HepG2 (cell line): Measurements from ENCODE around the gene MTOR. TPM values are rescaled to one million over a fixed set of nuclear protein-coding genes. Genes with fewer than 3 reads are reported as not detected.
"Not testable (repeated sequence)": the region's sequence is repeated elsewhere in the genome, so short reads cannot be mapped to it uniquely, and the experiment has no call there.

ENCODE experiments used
- ATAC-seq: fragments of 200-7000 bp; cut with Tn5 transposase; 3 replicates; pipeline ENCODE4 v1.9.1; 2020; ENCODE audit warnings: mild to moderate bottlenecking, moderate library complexity
- BruUV-seq: library from RNA; stranded (reverse); fragments of 400-500 nt; replicated peaks from 2 replicates; lab custom pipeline; 2021; lab: Mats Ljungman, UMichigan
- CTCF ChIA-PET: fragments of 300-600 bp; formaldehyde crosslinking; extraction: SDS; loops from one replicate; lab custom pipeline; 2021; ENCODE audit warnings: low total read pairs, inconsistent platforms, low intra/inter-chr PET ratio; lab: Yijun Ruan, JAX
- POLR2A ChIA-PET: fragments of 350-600 bp; sonication (Branson Sonifier 250); formaldehyde crosslinking; loops from one replicate; lab custom pipeline; 2020; ENCODE audit warnings: antibody characterized with exemption, inconsistent platforms; lab: Yijun Ruan, JAX
- DNase-seq: peaks from one replicate; pipeline ENCODE4 v3.0.0-alpha.2; 2015; ENCODE audit warnings: low spot score
- FAIRE-seq: peaks from 3 replicates; lab custom pipeline; 2011; peaks lifted over from hg19 to GRCh38; lab: Jason Lieb, UNC
- H2AFZ ChIP-seq: one replicate; pipeline ENCODE4 v1.6.1; 2011; ENCODE audit warnings: low read length, inconsistent platforms
- H3K27ac ChIP-seq: fragments of 300-600 bp; 3 replicates; pipeline ENCODE4 v1.8.0; 2011; ENCODE audit warnings: mixed run types, mild to moderate bottlenecking, mixed read lengths, low read length, inconsistent platforms; ENCODE audit not compliant: insufficient read depth; ENCODE audit errors: extremely low read length
- H3K27me3 ChIP-seq, 2 experiments: fragments of 200-600 bp in 1 of 2; 2 replicates in 1 of 2; 3 replicates in 1 of 2; pipeline versions ENCODE4 v1.6.0 to v1.8.0; 2011; ENCODE audit warnings: low read length in 2 of 2, mild to moderate bottlenecking in 2 of 2, moderate library complexity in 2 of 2, inconsistent platforms in 1 of 2; ENCODE audit not compliant: insufficient read depth in 2 of 2, control insufficient read depth in 1 of 2
- H3K36me3 ChIP-seq, 2 experiments: fragments of 200-600 bp in 1 of 2; replicated peaks in 1 of 2; 2 replicates in 1 of 2; 3 replicates in 1 of 2; pipeline versions ENCODE4 v1.5.1 to v1.8.0; 2011; ENCODE audit warnings: low read length in 2 of 2, inconsistent platforms in 1 of 2; ENCODE audit not compliant: insufficient read depth in 2 of 2, control insufficient read depth in 1 of 2
- H3K4me1 ChIP-seq: 2 replicates; pipeline ENCODE4 v1.5.1; 2012; ENCODE audit warnings: low read length, inconsistent platforms; ENCODE audit not compliant: insufficient read depth
- H3K4me2 ChIP-seq: 2 replicates; pipeline ENCODE4 v1.6.0; 2011; ENCODE audit warnings: low read depth, low read length, inconsistent platforms
- H3K4me3 ChIP-seq, 3 experiments: fragments of 200-600 bp in 1 of 3; sonication (generic), shearing (Covaris generic) in 1 of 3; replicated peaks in 1 of 3; 2 replicates each; pipeline ENCODE4 v1.5.1; 2011 to 2016; ENCODE audit warnings: low read length in 3 of 3, inconsistent platforms in 2 of 3, low read depth in 2 of 3, mild to moderate bottlenecking in 2 of 3, control low read depth in 1 of 3, mixed read lengths in 1 of 3; ENCODE audit not compliant: insufficient read depth in 1 of 3
- H3K79me2 ChIP-seq: one replicate; pipeline ENCODE4 v1.6.1; 2011; ENCODE audit warnings: low read length, inconsistent platforms; ENCODE audit not compliant: insufficient read depth
- H3K9ac ChIP-seq: 2 replicates; pipeline ENCODE4 v1.6.0; 2011; ENCODE audit warnings: mild to moderate bottlenecking, low read depth, low read length, inconsistent platforms; ENCODE audit not compliant: insufficient read depth
- H3K9me3 ChIP-seq: 2 replicates; pipeline ENCODE4 v1.5.1; 2012; ENCODE audit warnings: mild to moderate bottlenecking, low read length
- H4K20me1 ChIP-seq: 2 replicates; pipeline ENCODE4 v1.6.0; 2011; ENCODE audit warnings: inconsistent platforms, mild to moderate bottlenecking, low read length, moderate library complexity; ENCODE audit not compliant: insufficient read depth
- FOXA3 ChIP-seq: IDR thresholded peaks from 2 replicates; pipeline ENCODE4 v1.6.1; 2016; ENCODE audit warnings: missing genetic modification reagents, missing compliant biosample characterization
- MAFF ChIP-seq: IDR thresholded peaks from 2 replicates; pipeline ENCODE4 v1.6.1; 2011; ENCODE audit warnings: low read depth, low read length, improper control_type of control experiment
- PAF1 ChIP-seq: IDR thresholded peaks from 2 replicates; pipeline ENCODE4 v1.6.1; 2016; ENCODE audit warnings: missing genetic modification reagents, missing compliant biosample characterization
- SRY ChIP-seq: sonication (generic); formaldehyde crosslinking; IDR thresholded peaks from 2 replicates; pipeline ENCODE4 v1.8.0; 2022; ENCODE audit warnings: mild to moderate bottlenecking, missing genetic modification reagents
- SUZ12 ChIP-seq: fragments of 150-350 bp; IDR thresholded peaks from 2 replicates; pipeline ENCODE4 v1.6.1; 2014; ENCODE audit warnings: low read depth, low read length
- ZNF564 ChIP-seq: sonication (generic); formaldehyde crosslinking; IDR thresholded peaks from 2 replicates; pipeline ENCODE4 v1.8.1; 2023; ENCODE audit warnings: mild to moderate bottlenecking, missing genetic modification reagents
- ZNF841 ChIP-seq: sonication (generic); formaldehyde crosslinking; IDR thresholded peaks from 2 replicates; pipeline ENCODE4 v1.8.1; 2023; ENCODE audit warnings: missing genetic modification reagents, borderline replicate concordance
- WGBS: methylation state at CpG from one replicate; pipeline ENCODE4 v1.1.6; 2017; ENCODE audit warnings: low lambda C conversion rate; 5-methylcytosine and 5-hydroxymethylcytosine counted together
- in situ Hi-C: cut with HindIII; loops from 2 replicates; pipeline ENCODE4 v1.10.0; 2017; ENCODE audit warnings: low pct_unique_long_range_greater_than_20kb; ENCODE audit not compliant: extremely low pct_ligation_motif_present
- intact Hi-C: fragments of 100-400 bp; cut with micrococcal nuclease; formaldehyde crosslinking; loops from one replicate; pipeline ENCODE4 v1.10.0; 2022; ENCODE audit not compliant: unreplicated experiment
- polyA plus RNA-seq, 8 experiments: library from polyadenylated mRNA; depleted of rRNA in 3 of 8; stranded (reverse) in 7 of 8; unstranded in 1 of 8; fragments of >200 nt; fragmentation: Illumina TruSeq in 4 of 8; extraction: Trizol in 4 of 8; gene quantifications; 2 replicates each; pipeline versions ENCODE4 v1.2.1 to v1.2.3, GENCODE V29; 2011 to 2016; ENCODE audit warnings: low read depth in 4 of 8, missing spikeins in 1 of 8, mixed read lengths in 1 of 8; ENCODE audit not compliant: insufficient read depth in 1 of 8
- total RNA-seq, 5 experiments: library from RNA; depleted of rRNA; stranded (reverse); fragments of >200 nt; fragmentation: Illumina TruSeq; extraction: Trizol; gene quantifications; 2 replicates each; pipeline ENCODE4 v1.2.3, GENCODE V29; 2016; ENCODE audit warnings: low read depth in 1 of 5
- TF ChIP-seq, protein P1 (sequence below): IDR thresholded peaks from 2 replicates; pipeline ENCODE4 v1.4.0; 2020; ENCODE audit warnings: mild to moderate bottlenecking, missing genetic modification reagents
- TF ChIP-seq, protein P2 (sequence below): sonication (generic); formaldehyde crosslinking; IDR thresholded peaks from 2 replicates; pipeline ENCODE4 v1.5.1; 2020; ENCODE audit warnings: missing genetic modification reagents, mild to moderate bottlenecking, borderline replicate concordance
- TF ChIP-seq, protein P3 (sequence below): sonication (generic); formaldehyde crosslinking; IDR thresholded peaks from 2 replicates; pipeline ENCODE4 v1.4.0; 2020; ENCODE audit warnings: missing genetic modification reagents

MTOR gene
- total and polyA plus RNA-seq, 2 of the 13 experiments (the other 11 are each of a cell fraction or from before 2014, with no cell fraction given): 24.6 to 34.6 TPM

DNA sequence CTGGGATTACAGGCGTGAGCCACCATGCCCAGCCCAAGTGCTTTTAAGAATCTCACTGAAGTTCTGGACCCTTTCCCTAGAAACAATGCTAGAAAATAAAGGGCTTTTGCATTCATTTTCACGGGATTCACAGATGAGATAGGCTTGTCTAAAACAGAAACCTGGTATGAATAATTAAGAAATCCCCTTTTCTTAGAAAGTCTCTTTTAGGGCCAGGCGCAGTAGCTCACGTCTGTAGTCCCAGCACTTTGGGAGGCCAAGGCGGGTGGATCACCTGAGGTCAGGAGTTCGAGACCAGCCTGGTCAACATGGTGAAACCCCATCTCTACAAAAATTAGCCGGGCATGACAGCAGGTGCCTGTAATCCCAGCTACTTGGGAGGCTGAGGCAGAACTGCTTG is 189.0 kb downstream of the MTOR start:
- H3K9ac ChIP-seq, ATAC-seq, H3K79me2 ChIP-seq, H3K9me3 ChIP-seq, H3K4me2 ChIP-seq, H3K4me1 ChIP-seq, FAIRE-seq, H3K27me3 ChIP-seq, H3K4me3 ChIP-seq, DNase-seq, H2AFZ ChIP-seq, intact Hi-C loops, in situ Hi-C loops, H3K27ac ChIP-seq, CTCF ChIA-PET, H4K20me1 ChIP-seq, POLR2A ChIA-PET, BruUV-seq: not testable (repeated sequence)
- WGBS: 97% methylated on average over 7 of the region's 7 CpGs
- peaks cover 47 to 90% of the 10 kb centered on the region in 2 experiments for H3K36me3 ChIP-seq

DNA sequence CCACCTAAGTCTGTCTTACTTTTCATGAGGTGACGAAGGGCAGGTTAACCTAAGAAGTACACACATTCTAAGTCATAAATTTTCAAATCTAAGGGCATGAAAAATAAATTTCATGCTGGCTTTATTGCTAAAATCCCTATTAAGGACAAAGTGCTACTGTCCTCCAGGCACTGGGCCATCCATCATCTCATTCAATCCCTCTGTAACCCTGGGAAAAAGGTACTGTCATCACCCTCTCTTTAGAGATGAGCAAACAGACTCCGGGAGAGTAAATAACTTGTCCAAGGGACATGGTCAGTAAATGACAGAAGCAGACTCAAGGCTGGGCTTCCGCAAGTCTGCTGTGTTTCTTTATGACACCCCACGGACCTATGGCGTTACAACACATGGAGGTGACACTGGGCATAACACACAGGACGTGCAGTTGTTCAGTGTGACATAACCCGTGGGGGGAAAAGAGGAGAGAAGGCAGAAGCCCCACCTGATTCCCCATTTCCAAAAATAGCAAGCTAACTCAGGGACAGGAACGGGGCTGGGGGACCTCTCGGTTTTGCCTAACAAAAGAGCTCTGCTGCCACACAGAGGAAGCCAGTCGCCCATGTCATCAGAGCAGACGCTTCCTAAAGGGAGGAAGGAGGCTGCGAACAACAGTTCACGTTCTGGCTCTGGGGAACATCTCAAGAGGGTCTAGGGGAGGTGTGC is 190.0 kb downstream of the MTOR start:
- 99% methylated on average over 13 of the region's 13 CpGs for WGBS
- H2AFZ ChIP-seq: no peak overlapping the region
- no peak overlapping the region for H3K27ac ChIP-seq
- intact Hi-C loops: no loop called here
- H3K4me3 ChIP-seq: no peak overlapping the region
- ChIA-PET POLR2A (no interaction called here), CTCF (no interaction called here)
- no peaks in the 10 kb centered on the region for H3K27me3 ChIP-seq
- peaks cover 49 to 93% of the 10 kb centered on the region in 2 experiments for H3K36me3 ChIP-seq
- in situ Hi-C loops: no loop called here
- no TSS peak for BruUV-seq
- H3K4me2 ChIP-seq: no peak overlapping the region
- H3K79me2 ChIP-seq: no peaks in the 10 kb centered on the region
- ATAC-seq (no peak), DNase-seq (no peak), FAIRE-seq (no peak)
- no peaks in the 10 kb centered on the region for H3K9me3 ChIP-seq
- H3K4me1 ChIP-seq: no peaks in the 10 kb centered on the region
- no peaks in the 10 kb centered on the region for H4K20me1 ChIP-seq
- no peak overlapping the region for H3K9ac ChIP-seq
- TF ChIP-seq, protein P1, sequence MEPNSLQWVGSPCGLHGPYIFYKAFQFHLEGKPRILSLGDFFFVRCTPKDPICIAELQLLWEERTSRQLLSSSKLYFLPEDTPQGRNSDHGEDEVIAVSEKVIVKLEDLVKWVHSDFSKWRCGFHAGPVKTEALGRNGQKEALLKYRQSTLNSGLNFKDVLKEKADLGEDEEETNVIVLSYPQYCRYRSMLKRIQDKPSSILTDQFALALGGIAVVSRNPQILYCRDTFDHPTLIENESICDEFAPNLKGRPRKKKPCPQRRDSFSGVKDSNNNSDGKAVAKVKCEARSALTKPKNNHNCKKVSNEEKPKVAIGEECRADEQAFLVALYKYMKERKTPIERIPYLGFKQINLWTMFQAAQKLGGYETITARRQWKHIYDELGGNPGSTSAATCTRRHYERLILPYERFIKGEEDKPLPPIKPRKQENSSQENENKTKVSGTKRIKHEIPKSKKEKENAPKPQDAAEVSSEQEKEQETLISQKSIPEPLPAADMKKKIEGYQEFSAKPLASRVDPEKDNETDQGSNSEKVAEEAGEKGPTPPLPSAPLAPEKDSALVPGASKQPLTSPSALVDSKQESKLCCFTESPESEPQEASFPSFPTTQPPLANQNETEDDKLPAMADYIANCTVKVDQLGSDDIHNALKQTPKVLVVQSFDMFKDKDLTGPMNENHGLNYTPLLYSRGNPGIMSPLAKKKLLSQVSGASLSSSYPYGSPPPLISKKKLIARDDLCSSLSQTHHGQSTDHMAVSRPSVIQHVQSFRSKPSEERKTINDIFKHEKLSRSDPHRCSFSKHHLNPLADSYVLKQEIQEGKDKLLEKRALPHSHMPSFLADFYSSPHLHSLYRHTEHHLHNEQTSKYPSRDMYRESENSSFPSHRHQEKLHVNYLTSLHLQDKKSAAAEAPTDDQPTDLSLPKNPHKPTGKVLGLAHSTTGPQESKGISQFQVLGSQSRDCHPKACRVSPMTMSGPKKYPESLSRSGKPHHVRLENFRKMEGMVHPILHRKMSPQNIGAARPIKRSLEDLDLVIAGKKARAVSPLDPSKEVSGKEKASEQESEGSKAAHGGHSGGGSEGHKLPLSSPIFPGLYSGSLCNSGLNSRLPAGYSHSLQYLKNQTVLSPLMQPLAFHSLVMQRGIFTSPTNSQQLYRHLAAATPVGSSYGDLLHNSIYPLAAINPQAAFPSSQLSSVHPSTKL (CRISPR knock-in tag): no peak
- TF ChIP-seq MAFF: no peak
- TF ChIP-seq SUZ12: no peak
- no peak for TF ChIP-seq PAF1
- TF ChIP-seq, protein P2, sequence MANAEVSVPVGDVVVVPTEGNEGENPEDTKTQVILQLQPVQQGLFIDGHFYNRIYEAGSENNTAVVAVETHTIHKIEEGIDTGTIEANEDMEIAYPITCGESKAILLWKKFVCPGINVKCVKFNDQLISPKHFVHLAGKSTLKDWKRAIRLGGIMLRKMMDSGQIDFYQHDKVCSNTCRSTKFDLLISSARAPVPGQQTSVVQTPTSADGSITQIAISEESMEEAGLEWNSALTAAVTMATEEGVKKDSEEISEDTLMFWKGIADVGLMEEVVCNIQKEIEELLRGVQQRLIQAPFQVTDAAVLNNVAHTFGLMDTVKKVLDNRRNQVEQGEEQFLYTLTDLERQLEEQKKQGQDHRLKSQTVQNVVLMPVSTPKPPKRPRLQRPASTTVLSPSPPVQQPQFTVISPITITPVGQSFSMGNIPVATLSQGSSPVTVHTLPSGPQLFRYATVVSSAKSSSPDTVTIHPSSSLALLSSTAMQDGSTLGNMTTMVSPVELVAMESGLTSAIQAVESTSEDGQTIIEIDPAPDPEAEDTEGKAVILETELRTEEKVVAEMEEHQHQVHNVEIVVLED: no peak
- TF ChIP-seq FOXA3 (CRISPR knock-in tag): no peak
- no peak for TF ChIP-seq ZNF841
- no peak for TF ChIP-seq SRY (CRISPR knock-in tag)
- TF ChIP-seq, protein P3, sequence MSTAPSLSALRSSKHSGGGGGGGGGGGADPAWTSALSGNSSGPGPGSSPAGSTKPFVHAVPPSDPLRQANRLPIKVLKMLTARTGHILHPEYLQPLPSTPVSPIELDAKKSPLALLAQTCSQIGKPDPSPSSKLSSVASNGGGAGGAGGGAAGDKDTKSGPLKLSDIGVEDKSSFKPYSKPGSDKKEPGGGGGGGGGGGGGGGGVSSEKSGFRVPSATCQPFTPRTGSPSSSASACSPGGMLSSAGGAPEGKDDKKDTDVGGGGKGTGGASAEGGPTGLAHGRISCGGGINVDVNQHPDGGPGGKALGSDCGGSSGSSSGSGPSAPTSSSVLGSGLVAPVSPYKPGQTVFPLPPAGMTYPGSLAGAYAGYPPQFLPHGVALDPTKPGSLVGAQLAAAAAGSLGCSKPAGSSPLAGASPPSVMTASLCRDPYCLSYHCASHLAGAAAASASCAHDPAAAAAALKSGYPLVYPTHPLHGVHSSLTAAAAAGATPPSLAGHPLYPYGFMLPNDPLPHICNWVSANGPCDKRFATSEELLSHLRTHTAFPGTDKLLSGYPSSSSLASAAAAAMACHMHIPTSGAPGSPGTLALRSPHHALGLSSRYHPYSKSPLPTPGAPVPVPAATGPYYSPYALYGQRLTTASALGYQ (CRISPR knock-in tag): no peak
- TF ChIP-seq ZNF564 (CRISPR knock-in tag): no peak
